HepG2 (cell line): ENCODE results near the gene LZTR1. TPM values are rescaled to one million over a fixed set of nuclear protein-coding genes. Genes with fewer than 3 reads are reported as not detected.

Experiments used
- ARID5B ChIP-seq: IDR thresholded peaks from 2 replicates; pipeline ENCODE4 v1.4.0; 2020; ENCODE audit warnings: mild to moderate bottlenecking, missing genetic modification reagents
- ETV5 ChIP-seq: IDR thresholded peaks from 2 replicates; pipeline ENCODE4 v1.6.1; 2018; ENCODE audit warnings: missing biosample characterization, missing genetic modification reagents, inconsistent platforms, borderline replicate concordance
- GATAD1 ChIP-seq: IDR thresholded peaks from 2 replicates; pipeline ENCODE4 v1.6.1; 2016; ENCODE audit warnings: missing genetic modification reagents, missing compliant biosample characterization
- GMEB2 ChIP-seq: IDR thresholded peaks from 2 replicates; pipeline ENCODE4 v1.6.1; 2016; ENCODE audit warnings: missing biosample characterization, missing genetic modification reagents, low read depth
- HMGA1 ChIP-seq: sonication (generic); formaldehyde crosslinking; conservative IDR thresholded peaks from 2 replicates; pipeline ENCODE4 v1.4.0; 2020; ENCODE audit warnings: missing genetic modification reagents
- HNRNPH1 ChIP-seq: fragments of 200-400 bp; formaldehyde crosslinking; optimal IDR thresholded peaks from 2 replicates; pipeline ENCODE3; 2017; ENCODE audit warnings: mild to moderate bottlenecking, low read depth, low read length
- MAFF ChIP-seq: IDR thresholded peaks from 2 replicates; pipeline ENCODE4 v1.6.1; 2011; ENCODE audit warnings: low read depth, low read length, improper control_type of control experiment
- MYPOP ChIP-seq: sonication (generic); formaldehyde crosslinking; IDR thresholded peaks from 2 replicates; pipeline ENCODE4 v1.8.1; 2023; ENCODE audit warnings: mild to moderate bottlenecking, moderate library complexity, missing genetic modification reagents
- NFYC ChIP-seq: IDR thresholded peaks from 2 replicates; pipeline ENCODE4 v1.6.1; 2016; ENCODE audit warnings: missing genetic modification reagents, missing compliant biosample characterization
- SP2 ChIP-seq: sonication (generic); formaldehyde crosslinking; IDR thresholded peaks from 2 replicates; pipeline ENCODE4 v1.5.1; 2020; ENCODE audit warnings: mild to moderate bottlenecking, missing genetic modification reagents
- TEAD3 ChIP-seq: optimal IDR thresholded peaks from 2 replicates; pipeline ENCODE3; 2016; ENCODE audit warnings: borderline replicate concordance
- YEATS4 ChIP-seq: sonication (generic); formaldehyde crosslinking; IDR thresholded peaks from 2 replicates; pipeline ENCODE4 v1.4.0; 2020; ENCODE audit warnings: missing genetic modification reagents, borderline replicate concordance
- ZFY ChIP-seq: sonication (generic); formaldehyde crosslinking; IDR thresholded peaks from 2 replicates; pipeline ENCODE4 v1.4.0; 2020; ENCODE audit warnings: missing genetic modification reagents
- ZNF124 ChIP-seq: sonication (generic); formaldehyde crosslinking; IDR thresholded peaks from 2 replicates; pipeline ENCODE4 v1.4.0; 2020; ENCODE audit warnings: missing genetic modification reagents
- ZNF512B ChIP-seq: sonication (generic); formaldehyde crosslinking; IDR thresholded peaks from 2 replicates; pipeline ENCODE4 v1.5.1; 2020; ENCODE audit warnings: missing genetic modification reagents, mild to moderate bottlenecking, borderline replicate concordance
- ZNF615 ChIP-seq: sonication (generic); formaldehyde crosslinking; IDR thresholded peaks from 2 replicates; pipeline ENCODE4 v1.5.0; 2020; ENCODE audit warnings: mild to moderate bottlenecking, missing genetic modification reagents, borderline replicate concordance
- ZNF737 ChIP-seq: sonication (generic); formaldehyde crosslinking; IDR thresholded peaks from 2 replicates; pipeline ENCODE4 v1.5.0; 2020; ENCODE audit warnings: missing genetic modification reagents, mild to moderate bottlenecking, borderline replicate concordance
- ZSCAN5A ChIP-seq: sonication (generic); formaldehyde crosslinking; IDR thresholded peaks from 2 replicates; pipeline ENCODE4 v1.8.0; 2022; ENCODE audit warnings: mild to moderate bottlenecking, missing genetic modification reagents, borderline replicate concordance
- polyA plus RNA-seq, 8 experiments: library from polyadenylated mRNA; depleted of rRNA in 3 of 8; stranded (reverse) in 7 of 8; unstranded in 1 of 8; fragments of >200 nt; fragmentation: Illumina TruSeq in 4 of 8; extraction: Trizol in 4 of 8; gene quantifications; 2 replicates each; pipeline versions ENCODE4 v1.2.1 to v1.2.3, GENCODE V29; 2011 to 2016; ENCODE audit warnings: low read depth in 4 of 8, missing spikeins in 1 of 8, mixed read lengths in 1 of 8; ENCODE audit not compliant: insufficient read depth in 1 of 8
- total RNA-seq, 5 experiments: library from RNA; depleted of rRNA; stranded (reverse); fragments of >200 nt; fragmentation: Illumina TruSeq; extraction: Trizol; gene quantifications; 2 replicates each; pipeline ENCODE4 v1.2.3, GENCODE V29; 2016; ENCODE audit warnings: low read depth in 1 of 5

The LZTR1 gene
- total and polyA plus RNA-seq, 2 of the 13 experiments (the other 11 are each of a cell fraction or from before 2014, with no cell fraction given) = 21.8 to 22.4 TPM

- TF ChIP-seq GATAD1 (CRISPR knock-in tag) (no peak), ZNF615 (CRISPR knock-in tag) (no peak), HNRNPH1 (no peak), NFYC (CRISPR knock-in tag) (no peak), ZNF512B (no peak), GMEB2 (CRISPR knock-in tag) (no peak), MYPOP (no peak), HMGA1 (CRISPR knock-in tag) (no peak), ZNF124 (CRISPR knock-in tag) (no peak), SP2 (no peak), ZNF737 (CRISPR knock-in tag) (no peak), ZFY (CRISPR knock-in tag) (peak; percentile 28; the same call in 1 of the 2 replicates), MAFF (no peak), ARID5B (CRISPR knock-in tag) (no peak), TEAD3 (CRISPR knock-in tag) (peak; percentile 7), ETV5 (CRISPR knock-in tag) (peak; percentile 87), YEATS4 (no peak), ZSCAN5A (CRISPR knock-in tag) (no peak)
These were observed 15.9 kb upstream of the LZTR1 start (continued) for GRCh38 chr22:20965888-20966855.
